SK-N-SH (cell line): ENCODE measurements around the gene ERMARD. TPM values are rescaled to one million over a fixed set of nuclear protein-coding genes. Genes with fewer than 3 reads are reported as not detected.

Experiments used
- CTCF ChIA-PET: fragments of 300-600, 350-600 bp; formaldehyde crosslinking; extraction: SDS; loops from one replicate; lab custom pipeline; 2021; lab: Yijun Ruan, JAX
- POLR2A ChIA-PET: fragments of 350-600 bp; sonication (Branson Sonifier 250); formaldehyde crosslinking; extraction: SDS; loops from one replicate; lab custom pipeline; 2020; ENCODE audit warnings: antibody characterized with exemption, inconsistent platforms; lab: Yijun Ruan, JAX
- DNase-seq: peaks from one replicate; pipeline ENCODE4 v3.0.0; 2012
- H2AFZ ChIP-seq: fragments of 200-600 bp; sonication (generic); 2 replicates; pipeline ENCODE4 v1.8.1; 2016; ENCODE audit warnings: antibody characterized with exemption, mild to moderate bottlenecking, low read depth
- H3F3A ChIP-seq: fragments of 200-600 bp; sonication (generic); replicated peaks from 2 replicates; pipeline ENCODE3; 2016; ENCODE audit warnings: antibody characterized with exemption, mild to moderate bottlenecking; ENCODE audit not compliant: insufficient read depth
- H3K27ac ChIP-seq, 2 experiments: fragments of 200-500 bp in 1 of 2; fragments of 200-600 bp in 1 of 2; sonication (Bioruptor generic) in 1 of 2; sonication (generic), shearing (Covaris generic) in 1 of 2; 2 replicates each; pipeline versions ENCODE4 v1.5.1 to v1.6.1; 2014 to 2016; ENCODE audit warnings: low read depth in 2 of 2, inconsistent platforms in 1 of 2, low read length in 1 of 2, mild to moderate bottlenecking in 1 of 2, mixed read lengths in 1 of 2
- H3K27me3 ChIP-seq: fragments of 200-600 bp; sonication (generic), shearing (Covaris generic); 2 replicates; pipeline ENCODE4 v1.6.1; 2016; ENCODE audit warnings: mixed run types; ENCODE audit not compliant: insufficient read depth
- H3K36me3 ChIP-seq, 2 experiments: fragments of 200-500 bp in 1 of 2; fragments of 200-600 bp in 1 of 2; sonication (Bioruptor generic) in 1 of 2; sonication (generic) in 1 of 2; replicated peaks in 1 of 2; 2 replicates each; pipeline versions ENCODE3 to v1.5.1; 2014 to 2016; ENCODE audit warnings: low read length in 1 of 2, mild to moderate bottlenecking in 1 of 2; ENCODE audit not compliant: insufficient read depth in 2 of 2, control insufficient read depth in 1 of 2
- H3K4me1 ChIP-seq, 2 experiments: fragments of 200-500 bp in 1 of 2; fragments of 200-600 bp in 1 of 2; sonication (Bioruptor generic) in 1 of 2; sonication (generic), shearing (Covaris generic) in 1 of 2; 2 replicates each; pipeline versions ENCODE4 v1.5.1 to v1.6.1; 2014 to 2016; ENCODE audit warnings: low read depth in 1 of 2, low read length in 1 of 2, mixed run types in 1 of 2; ENCODE audit not compliant: insufficient read depth in 2 of 2, control insufficient read depth in 1 of 2
- H3K4me2 ChIP-seq: fragments of 200-600 bp; sonication (generic), shearing (Covaris generic); 2 replicates; pipeline ENCODE4 v1.6.1; 2017; ENCODE audit warnings: mixed run types
- H3K4me3 ChIP-seq, 2 experiments: fragments of 200-500 bp in 1 of 2; fragments of 200-600 bp in 1 of 2; sonication (Bioruptor generic) in 1 of 2; sonication (generic), shearing (Covaris generic) in 1 of 2; 2 replicates each; pipeline versions ENCODE4 v1.5.1 to v1.8.1; 2014 to 2016; ENCODE audit warnings: low read depth in 2 of 2, inconsistent platforms in 1 of 2, low read length in 1 of 2, mild to moderate bottlenecking in 1 of 2, mixed read lengths in 1 of 2, moderate library complexity in 1 of 2
- H3K79me2 ChIP-seq: fragments of 200-600 bp; sonication (generic); 2 replicates; pipeline ENCODE4 v1.8.1; 2017; ENCODE audit warnings: mild to moderate bottlenecking; ENCODE audit not compliant: insufficient read depth
- H3K9ac ChIP-seq: fragments of 200-600 bp; sonication (generic); 2 replicates; pipeline ENCODE4 v1.6.1; 2017; ENCODE audit warnings: mixed run types
- H3K9me2 ChIP-seq: fragments of 200-600 bp; sonication (generic); 2 replicates; pipeline ENCODE4 v1.6.1; 2017; ENCODE audit warnings: mixed run types
- H3K9me3 ChIP-seq: fragments of 200-600 bp; sonication (generic); 2 replicates; pipeline ENCODE4 v1.6.1; 2017; ENCODE audit warnings: mixed run types, mild to moderate bottlenecking, moderate library complexity
- H4K20me1 ChIP-seq: fragments of 200-600 bp; sonication (generic); 2 replicates; pipeline ENCODE4 v1.6.1; 2017; ENCODE audit warnings: mild to moderate bottlenecking, mixed run types; ENCODE audit not compliant: insufficient read depth
- EP300 ChIP-seq, 2 experiments: IDR thresholded peaks; 2 replicates each; pipeline versions ENCODE4 v1.4.0 to v1.6.1; 2012; ENCODE audit warnings: borderline replicate concordance in 1 of 2, low read depth in 1 of 2, low read length in 1 of 2
- FOXJ3 ChIP-seq: sonication (generic); formaldehyde crosslinking; IDR thresholded peaks from 2 replicates; pipeline ENCODE4 v1.5.1; 2020; ENCODE audit warnings: mild to moderate bottlenecking, missing genetic modification reagents
- FOXM1 ChIP-seq: IDR thresholded peaks from 2 replicates; pipeline ENCODE4 v1.4.0; 2012; ENCODE audit warnings: low read depth, mild to moderate bottlenecking
- GATA2 ChIP-seq: sonication (generic); formaldehyde crosslinking; IDR thresholded peaks from 2 replicates; pipeline ENCODE4 v1.5.0; 2020; ENCODE audit warnings: mild to moderate bottlenecking, missing genetic modification reagents
- NFIC ChIP-seq: IDR thresholded peaks from 2 replicates; pipeline ENCODE4 v1.4.0; 2012; ENCODE audit warnings: borderline replicate concordance
- RFX5 ChIP-seq: IDR thresholded peaks from 2 replicates; pipeline ENCODE4 v1.6.1; 2012; ENCODE audit warnings: mild to moderate bottlenecking, improper control_type of control experiment, low read length
- TCF12 ChIP-seq: IDR thresholded peaks from 2 replicates; pipeline ENCODE4 v1.4.0; 2012
- TEAD4 ChIP-seq: IDR thresholded peaks from 2 replicates; pipeline ENCODE4 v1.4.0; 2012; ENCODE audit warnings: mild to moderate bottlenecking, borderline replicate concordance; ENCODE audit not compliant: insufficient read depth
- YY1 ChIP-seq: IDR thresholded peaks from 2 replicates; pipeline ENCODE4 v1.4.0; 2012; ENCODE audit warnings: low read depth, mild to moderate bottlenecking
- WGBS: methylation state at CpG from one replicate; pipeline ENCODE4 v1.1.6; 2017; ENCODE audit warnings: low lambda C conversion rate; 5-methylcytosine and 5-hydroxymethylcytosine counted together
- polyA plus RNA-seq, 3 experiments: library from polyadenylated mRNA; depleted of rRNA; stranded (reverse); fragments of >200 nt; gene quantifications; 2 replicates each; pipeline ENCODE4 v1.2.3, GENCODE V29; 2012
- TF ChIP-seq, protein P1 (sequence below): IDR thresholded peaks from 2 replicates; pipeline ENCODE4 v1.6.1; 2012; ENCODE audit warnings: mild to moderate bottlenecking, low read depth, low read length, moderate library complexity
- TF ChIP-seq, protein P2 (sequence below): fragments of 200-600 bp; sonication (generic); IDR thresholded peaks from 2 replicates; pipeline ENCODE4 v1.6.1; 2017; ENCODE audit warnings: antibody characterized with exemption, mild to moderate bottlenecking, moderate library complexity
- TF ChIP-seq, protein P3 (sequence below): fragments of 150-350 bp; IDR thresholded peaks from 2 replicates; pipeline ENCODE4 v1.6.1; 2016; ENCODE audit warnings: mild to moderate bottlenecking, low read depth, low read length
- TF ChIP-seq, protein P4 (sequence below): IDR thresholded peaks from 2 replicates; pipeline ENCODE4 v1.4.0; 2012; ENCODE audit warnings: low read depth, borderline replicate concordance

ERMARD gene
- polyA plus RNA-seq, 1 of the 3 experiments (the other 2 are of a cell fraction) = 43.2 TPM

DNA sequence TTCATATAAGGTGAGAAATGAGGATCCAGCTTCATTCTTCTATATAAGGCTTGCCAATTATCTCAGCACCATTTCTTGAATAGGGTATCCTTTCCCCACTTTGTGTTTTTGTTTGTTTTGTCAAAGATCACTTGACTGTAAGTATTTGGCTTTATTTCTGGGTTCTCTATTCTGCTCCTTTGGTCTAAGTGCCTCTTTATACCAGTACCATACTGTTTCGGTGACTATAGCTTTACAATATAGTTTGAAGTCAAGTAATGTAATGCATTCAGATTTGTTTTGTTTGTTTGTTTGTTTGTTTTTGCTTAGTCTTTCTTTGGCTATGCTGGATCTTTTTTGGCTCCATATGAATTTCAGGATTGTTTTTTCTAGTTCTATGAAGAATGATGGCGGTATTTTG, 64.6 kb downstream of the ERMARD start:
- Histone ChIP-seq H3K79me2 (no peaks in the 10 kb centered on the region), H3K27me3 (no peaks in the 10 kb centered on the region), H3K4me3 (no peak overlapping the region), H3K9ac (no peak overlapping the region), H2AFZ (no peak overlapping the region), H3K9me2 (no peaks in the 10 kb centered on the region), H3K36me3 (no peaks in the 10 kb centered on the region), H4K20me1 (no peaks in the 10 kb centered on the region), H3K4me2 (no peak overlapping the region), H3K4me1 (no peaks in the 10 kb centered on the region), H3K9me3 (0 out of 2 replicates have a peak, but pooled peaks cover 3% of the 10 kb centered on the region), H3K27ac (no peak overlapping the region), H3F3A (no peaks in the 10 kb centered on the region)
- no peak for TF ChIP-seq EP300 (IDR thresholded peaks at IDR 0.05; ENCODE audit: borderline replicate concordance in 1 of 2, low read depth in 1 of 2, low read length in 1 of 2)
- no peak for TF ChIP-seq TCF12
- DNase-seq = no peak
- CTCF ChIA-PET = interaction anchor here (1.0 to 1.3 kb wide), 2 partner anchors 10 to 15 kb away, joined by 3 to 5 read pairs; no protein-coding TSS in a partner anchor
- 24% methylated on average over 2 of the region's 2 CpGs for WGBS
- POLR2A ChIA-PET = no interaction called here

DNA sequence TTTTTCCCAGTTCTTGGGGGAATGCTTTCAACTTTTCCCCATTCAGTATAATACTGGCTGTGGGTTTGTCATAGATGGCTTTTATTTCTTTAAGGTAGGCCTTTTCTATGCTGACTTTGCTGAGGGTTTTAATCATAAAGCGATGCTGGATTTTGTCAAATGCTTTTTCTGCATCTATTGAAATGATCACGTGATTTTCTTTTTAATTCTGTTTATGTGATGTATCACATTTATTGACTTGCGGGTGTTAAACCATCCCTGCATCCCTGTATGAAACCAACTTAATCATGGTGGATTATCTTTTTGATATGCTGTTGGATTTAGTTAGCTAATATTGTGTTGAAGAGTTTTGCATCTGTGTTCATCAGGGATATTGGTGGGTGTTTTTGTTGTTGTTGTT, 65.6 kb downstream of the ERMARD start:
- H3K4me3 ChIP-seq = no peak overlapping the region
- no peaks in the 10 kb centered on the region for H3K36me3 ChIP-seq
- H3K9me3 ChIP-seq = 0 out of 2 replicates have a peak, but pooled peaks cover 3% of the 10 kb centered on the region
- no peak overlapping the region for H2AFZ ChIP-seq
- H3K9me2 ChIP-seq = no peaks in the 10 kb centered on the region
- H3K27ac ChIP-seq = no peak overlapping the region
- no peaks in the 10 kb centered on the region for H4K20me1 ChIP-seq
- H3F3A ChIP-seq = no peaks in the 10 kb centered on the region
- WGBS = 28% methylated on average over 3 of the region's 3 CpGs
- H3K9ac ChIP-seq = no peak overlapping the region
- DNase-seq = no peak
- no peaks in the 10 kb centered on the region for H3K79me2 ChIP-seq
- no peak for TF ChIP-seq FOXJ3
- H3K4me2 ChIP-seq = no peak overlapping the region
- ChIA-PET CTCF (interaction anchor here (0.9 to 3.3 kb wide), 4 partner anchors 11 to 15 kb away, joined by 3 to 22 read pairs (median 4); no protein-coding TSS in a partner anchor), POLR2A (no interaction called here)
- H3K27me3 ChIP-seq = no peaks in the 10 kb centered on the region
- H3K4me1 ChIP-seq = no peaks in the 10 kb centered on the region

DNA sequence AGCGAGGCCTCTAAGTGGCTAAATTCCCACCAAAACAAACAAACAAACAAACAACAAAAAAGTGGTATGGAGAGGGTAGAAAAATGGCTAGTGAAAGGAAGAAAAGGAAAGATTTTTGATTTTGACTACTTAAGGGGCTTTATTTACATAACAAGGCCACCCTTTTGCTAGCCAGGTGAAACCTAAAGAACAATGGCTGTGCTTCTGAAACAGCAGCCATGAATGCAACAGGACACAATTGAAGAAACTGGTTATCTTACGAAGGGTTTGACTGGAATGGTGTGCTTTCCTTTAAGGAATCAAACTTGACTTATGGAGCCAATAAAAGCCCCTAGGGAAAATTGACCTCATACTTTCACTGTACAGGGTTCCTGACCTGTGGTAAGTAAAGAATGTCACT, 68.9 kb downstream of the ERMARD start:
- Histone ChIP-seq H3K27me3 (no peaks in the 10 kb centered on the region), H3K9me2 (no peaks in the 10 kb centered on the region), H3K4me3 (no peak overlapping the region), H3K4me1 (no peaks in the 10 kb centered on the region), H3K9ac (no peak overlapping the region), H3K27ac (no peak overlapping the region), H3K79me2 (no peaks in the 10 kb centered on the region), H3F3A (no peaks in the 10 kb centered on the region), H2AFZ (no peak overlapping the region), H3K9me3 (0 out of 2 replicates have a peak, but pooled peaks cover 3% of the 10 kb centered on the region), H3K4me2 (no peak overlapping the region), H4K20me1 (no peaks in the 10 kb centered on the region), H3K36me3 (no peaks in the 10 kb centered on the region)
- no peak for DNase-seq
- ChIA-PET POLR2A (no interaction called here), CTCF (interaction anchor here (1.6 to 3.3 kb wide), 2 partner anchors 11 to 697 kb away, joined by 4 to 22 read pairs; no protein-coding TSS in a partner anchor)
- WGBS = 60% methylated on average over 2 of the region's 2 CpGs
- TF ChIP-seq, protein P1, sequence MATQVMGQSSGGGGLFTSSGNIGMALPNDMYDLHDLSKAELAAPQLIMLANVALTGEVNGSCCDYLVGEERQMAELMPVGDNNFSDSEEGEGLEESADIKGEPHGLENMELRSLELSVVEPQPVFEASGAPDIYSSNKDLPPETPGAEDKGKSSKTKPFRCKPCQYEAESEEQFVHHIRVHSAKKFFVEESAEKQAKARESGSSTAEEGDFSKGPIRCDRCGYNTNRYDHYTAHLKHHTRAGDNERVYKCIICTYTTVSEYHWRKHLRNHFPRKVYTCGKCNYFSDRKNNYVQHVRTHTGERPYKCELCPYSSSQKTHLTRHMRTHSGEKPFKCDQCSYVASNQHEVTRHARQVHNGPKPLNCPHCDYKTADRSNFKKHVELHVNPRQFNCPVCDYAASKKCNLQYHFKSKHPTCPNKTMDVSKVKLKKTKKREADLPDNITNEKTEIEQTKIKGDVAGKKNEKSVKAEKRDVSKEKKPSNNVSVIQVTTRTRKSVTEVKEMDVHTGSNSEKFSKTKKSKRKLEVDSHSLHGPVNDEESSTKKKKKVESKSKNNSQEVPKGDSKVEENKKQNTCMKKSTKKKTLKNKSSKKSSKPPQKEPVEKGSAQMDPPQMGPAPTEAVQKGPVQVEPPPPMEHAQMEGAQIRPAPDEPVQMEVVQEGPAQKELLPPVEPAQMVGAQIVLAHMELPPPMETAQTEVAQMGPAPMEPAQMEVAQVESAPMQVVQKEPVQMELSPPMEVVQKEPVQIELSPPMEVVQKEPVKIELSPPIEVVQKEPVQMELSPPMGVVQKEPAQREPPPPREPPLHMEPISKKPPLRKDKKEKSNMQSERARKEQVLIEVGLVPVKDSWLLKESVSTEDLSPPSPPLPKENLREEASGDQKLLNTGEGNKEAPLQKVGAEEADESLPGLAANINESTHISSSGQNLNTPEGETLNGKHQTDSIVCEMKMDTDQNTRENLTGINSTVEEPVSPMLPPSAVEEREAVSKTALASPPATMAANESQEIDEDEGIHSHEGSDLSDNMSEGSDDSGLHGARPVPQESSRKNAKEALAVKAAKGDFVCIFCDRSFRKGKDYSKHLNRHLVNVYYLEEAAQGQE = no peak
- TF ChIP-seq, protein P2, sequence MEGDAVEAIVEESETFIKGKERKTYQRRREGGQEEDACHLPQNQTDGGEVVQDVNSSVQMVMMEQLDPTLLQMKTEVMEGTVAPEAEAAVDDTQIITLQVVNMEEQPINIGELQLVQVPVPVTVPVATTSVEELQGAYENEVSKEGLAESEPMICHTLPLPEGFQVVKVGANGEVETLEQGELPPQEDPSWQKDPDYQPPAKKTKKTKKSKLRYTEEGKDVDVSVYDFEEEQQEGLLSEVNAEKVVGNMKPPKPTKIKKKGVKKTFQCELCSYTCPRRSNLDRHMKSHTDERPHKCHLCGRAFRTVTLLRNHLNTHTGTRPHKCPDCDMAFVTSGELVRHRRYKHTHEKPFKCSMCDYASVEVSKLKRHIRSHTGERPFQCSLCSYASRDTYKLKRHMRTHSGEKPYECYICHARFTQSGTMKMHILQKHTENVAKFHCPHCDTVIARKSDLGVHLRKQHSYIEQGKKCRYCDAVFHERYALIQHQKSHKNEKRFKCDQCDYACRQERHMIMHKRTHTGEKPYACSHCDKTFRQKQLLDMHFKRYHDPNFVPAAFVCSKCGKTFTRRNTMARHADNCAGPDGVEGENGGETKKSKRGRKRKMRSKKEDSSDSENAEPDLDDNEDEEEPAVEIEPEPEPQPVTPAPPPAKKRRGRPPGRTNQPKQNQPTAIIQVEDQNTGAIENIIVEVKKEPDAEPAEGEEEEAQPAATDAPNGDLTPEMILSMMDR = no peak
- TF ChIP-seq, protein P3, sequence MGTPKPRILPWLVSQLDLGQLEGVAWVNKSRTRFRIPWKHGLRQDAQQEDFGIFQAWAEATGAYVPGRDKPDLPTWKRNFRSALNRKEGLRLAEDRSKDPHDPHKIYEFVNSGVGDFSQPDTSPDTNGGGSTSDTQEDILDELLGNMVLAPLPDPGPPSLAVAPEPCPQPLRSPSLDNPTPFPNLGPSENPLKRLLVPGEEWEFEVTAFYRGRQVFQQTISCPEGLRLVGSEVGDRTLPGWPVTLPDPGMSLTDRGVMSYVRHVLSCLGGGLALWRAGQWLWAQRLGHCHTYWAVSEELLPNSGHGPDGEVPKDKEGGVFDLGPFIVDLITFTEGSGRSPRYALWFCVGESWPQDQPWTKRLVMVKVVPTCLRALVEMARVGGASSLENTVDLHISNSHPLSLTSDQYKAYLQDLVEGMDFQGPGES = no peak
- TF ChIP-seq GATA2 (CRISPR knock-in tag) (no peak), YY1 (no peak), FOXM1 (no peak), TEAD4 (no peak), NFIC (no peak), RFX5 (no peak)
- TF ChIP-seq, protein P4, sequence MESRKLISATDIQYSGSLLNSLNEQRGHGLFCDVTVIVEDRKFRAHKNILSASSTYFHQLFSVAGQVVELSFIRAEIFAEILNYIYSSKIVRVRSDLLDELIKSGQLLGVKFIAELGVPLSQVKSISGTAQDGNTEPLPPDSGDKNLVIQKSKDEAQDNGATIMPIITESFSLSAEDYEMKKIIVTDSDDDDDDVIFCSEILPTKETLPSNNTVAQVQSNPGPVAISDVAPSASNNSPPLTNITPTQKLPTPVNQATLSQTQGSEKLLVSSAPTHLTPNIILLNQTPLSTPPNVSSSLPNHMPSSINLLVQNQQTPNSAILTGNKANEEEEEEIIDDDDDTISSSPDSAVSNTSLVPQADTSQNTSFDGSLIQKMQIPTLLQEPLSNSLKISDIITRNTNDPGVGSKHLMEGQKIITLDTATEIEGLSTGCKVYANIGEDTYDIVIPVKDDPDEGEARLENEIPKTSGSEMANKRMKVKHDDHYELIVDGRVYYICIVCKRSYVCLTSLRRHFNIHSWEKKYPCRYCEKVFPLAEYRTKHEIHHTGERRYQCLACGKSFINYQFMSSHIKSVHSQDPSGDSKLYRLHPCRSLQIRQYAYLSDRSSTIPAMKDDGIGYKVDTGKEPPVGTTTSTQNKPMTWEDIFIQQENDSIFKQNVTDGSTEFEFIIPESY = no peak
